Upper lobe of right lung (tissue), 1 donor: ENCODE results near the gene CCER1. TPM values are rescaled to one million over a fixed set of nuclear protein-coding genes. Genes with fewer than 3 reads are reported as not detected.

Source experiments
- ATAC-seq: fragments of 200-7000 bp; cut with Tn5 transposase; one replicate; pipeline ENCODE4 v1.9.1; 2020; ENCODE audit warnings: mild to moderate bottlenecking, moderate library complexity
- DNase-seq: peaks from one replicate; pipeline ENCODE4 v3.0.0-alpha.2; 2020
- H3K27ac ChIP-seq: fragments of 200-600 bp; one replicate; pipeline ENCODE4 v1.8.0; 2022
- H3K27me3 ChIP-seq: fragments of 200-600 bp; one replicate; pipeline ENCODE4 v1.8.0; 2022; ENCODE audit warnings: mild to moderate bottlenecking
- H3K36me3 ChIP-seq: fragments of 200-600 bp; one replicate; pipeline ENCODE4 v1.8.0; 2022
- H3K4me1 ChIP-seq: fragments of 200-600 bp; one replicate; pipeline ENCODE4 v1.8.0; 2022
- H3K4me3 ChIP-seq: fragments of 200-600 bp; one replicate; pipeline ENCODE4 v1.8.0; 2022; ENCODE audit warnings: mild to moderate bottlenecking
- H3K9me3 ChIP-seq: fragments of 200-600 bp; one replicate; pipeline ENCODE4 v1.8.0; 2022
- intact Hi-C: fragments of 100-400 bp; cut with DNase I; formaldehyde crosslinking; loops from one replicate; pipeline ENCODE4 v1.11.0; 2022
- total RNA-seq: library from RNA; stranded (reverse); fragmentation: NEBNext Ultra II Directional; extraction: Animal tissue kit (Norgen Biotek cat#: 25700); gene quantifications from one replicate; pipeline ENCODE4 v1.2.1, GENCODE V29; 2021
- TF ChIP-seq, protein P1 (sequence below): fragments of 200-600 bp; IDR thresholded peaks from one replicate; pipeline ENCODE4 v1.8.0; 2022; ENCODE audit warnings: antibody characterized with exemption
- donor health status: DM: no; HTN: yes; CAD: no; lungs with severe emphysema.

Gene CCER1
- total RNA-seq, 1 donor from 2014 or later: not detected

DNA sequence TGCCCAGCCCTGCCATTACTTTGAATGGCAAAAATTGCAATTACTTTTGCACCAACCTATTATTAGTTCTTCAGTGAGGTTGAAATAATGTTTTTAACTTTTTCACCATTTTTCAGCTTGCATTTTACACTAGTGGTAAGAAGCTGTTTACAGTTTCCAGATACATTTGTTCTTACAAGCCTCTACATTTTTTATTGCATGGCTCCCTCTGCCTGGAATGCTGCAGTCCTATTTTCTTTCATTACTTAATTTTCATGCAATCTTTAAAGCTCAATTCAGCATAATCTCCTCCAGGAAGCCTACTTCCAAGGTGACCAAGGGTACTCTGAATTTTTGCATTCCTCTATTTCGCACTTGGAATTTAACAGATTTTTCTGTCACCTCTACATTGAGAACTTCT, 33.4 kb downstream of the CCER1 start:
- no peak for ATAC-seq
- H3K27ac ChIP-seq: no peak overlapping the region
- no peak overlapping the region for H3K4me3 ChIP-seq
- H3K36me3 ChIP-seq: no peaks in the 10 kb centered on the region
- H3K4me1 ChIP-seq: peaks cover 4% of the 10 kb centered on the region
- H3K27me3 ChIP-seq: no peaks in the 10 kb centered on the region
- TF ChIP-seq, protein P1, sequence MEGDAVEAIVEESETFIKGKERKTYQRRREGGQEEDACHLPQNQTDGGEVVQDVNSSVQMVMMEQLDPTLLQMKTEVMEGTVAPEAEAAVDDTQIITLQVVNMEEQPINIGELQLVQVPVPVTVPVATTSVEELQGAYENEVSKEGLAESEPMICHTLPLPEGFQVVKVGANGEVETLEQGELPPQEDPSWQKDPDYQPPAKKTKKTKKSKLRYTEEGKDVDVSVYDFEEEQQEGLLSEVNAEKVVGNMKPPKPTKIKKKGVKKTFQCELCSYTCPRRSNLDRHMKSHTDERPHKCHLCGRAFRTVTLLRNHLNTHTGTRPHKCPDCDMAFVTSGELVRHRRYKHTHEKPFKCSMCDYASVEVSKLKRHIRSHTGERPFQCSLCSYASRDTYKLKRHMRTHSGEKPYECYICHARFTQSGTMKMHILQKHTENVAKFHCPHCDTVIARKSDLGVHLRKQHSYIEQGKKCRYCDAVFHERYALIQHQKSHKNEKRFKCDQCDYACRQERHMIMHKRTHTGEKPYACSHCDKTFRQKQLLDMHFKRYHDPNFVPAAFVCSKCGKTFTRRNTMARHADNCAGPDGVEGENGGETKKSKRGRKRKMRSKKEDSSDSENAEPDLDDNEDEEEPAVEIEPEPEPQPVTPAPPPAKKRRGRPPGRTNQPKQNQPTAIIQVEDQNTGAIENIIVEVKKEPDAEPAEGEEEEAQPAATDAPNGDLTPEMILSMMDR: no peak
- intact Hi-C loops: no loop called here
- H3K9me3 ChIP-seq: no peaks in the 10 kb centered on the region
- no peak for DNase-seq

DNA sequence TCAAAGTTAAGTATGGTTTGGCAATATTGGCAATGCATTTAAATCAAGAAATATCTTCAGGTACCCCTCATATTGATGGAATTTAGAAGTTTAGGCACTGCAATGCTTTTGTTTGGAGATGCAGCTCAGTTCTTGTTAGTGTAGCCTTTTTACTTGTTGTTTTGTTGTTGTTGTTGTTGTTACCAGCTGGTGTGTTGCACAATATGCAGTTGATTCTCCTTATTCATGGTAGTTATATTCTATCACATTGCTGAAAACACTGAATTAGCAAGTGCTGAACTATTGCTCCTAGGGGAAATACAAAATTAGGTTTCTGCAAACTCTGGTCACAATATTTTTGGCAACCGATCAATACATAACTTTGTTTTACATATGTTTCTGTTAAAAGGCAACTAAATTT, 34.8 kb downstream of the CCER1 start:
- intact Hi-C loops: no loop called here
- TF ChIP-seq, protein P1: no peak
- Histone ChIP-seq H3K4me3 (no peak overlapping the region), H3K4me1 (peaks cover 4% of the 10 kb centered on the region), H3K27ac (no peak overlapping the region), H3K27me3 (no peaks in the 10 kb centered on the region), H3K36me3 (no peaks in the 10 kb centered on the region), H3K9me3 (no peaks in the 10 kb centered on the region)
- ATAC-seq: no peak
- no peak for DNase-seq

DNA sequence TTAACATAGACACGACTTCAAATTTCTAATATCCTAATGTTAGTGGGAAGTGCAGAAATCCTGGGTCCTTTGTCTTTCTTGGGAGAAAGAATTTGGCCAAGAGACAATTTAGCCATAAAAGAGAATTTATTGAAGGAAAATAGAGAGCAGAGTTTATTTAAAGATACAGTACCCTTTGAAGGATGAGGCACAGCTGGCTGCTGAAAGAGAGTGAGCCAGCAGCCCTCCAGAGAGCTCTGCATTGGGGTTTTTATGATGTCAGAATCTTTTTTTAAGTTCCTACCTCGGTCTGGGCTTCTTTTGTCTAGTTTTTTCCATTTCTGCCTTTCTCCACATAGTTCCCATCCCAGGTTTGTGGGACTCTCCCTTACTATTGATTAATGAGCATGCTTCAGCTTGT, 37.5 kb downstream of the CCER1 start:
- Histone ChIP-seq H3K27ac (no peak overlapping the region), H3K27me3 (no peaks in the 10 kb centered on the region), H3K9me3 (no peaks in the 10 kb centered on the region), H3K4me1 (peaks cover 4% of the 10 kb centered on the region), H3K4me3 (no peak overlapping the region), H3K36me3 (no peaks in the 10 kb centered on the region)
- intact Hi-C loops: no loop called here
- ATAC-seq (no peak), DNase-seq (no peak)
- TF ChIP-seq, protein P1: no peak

DNA sequence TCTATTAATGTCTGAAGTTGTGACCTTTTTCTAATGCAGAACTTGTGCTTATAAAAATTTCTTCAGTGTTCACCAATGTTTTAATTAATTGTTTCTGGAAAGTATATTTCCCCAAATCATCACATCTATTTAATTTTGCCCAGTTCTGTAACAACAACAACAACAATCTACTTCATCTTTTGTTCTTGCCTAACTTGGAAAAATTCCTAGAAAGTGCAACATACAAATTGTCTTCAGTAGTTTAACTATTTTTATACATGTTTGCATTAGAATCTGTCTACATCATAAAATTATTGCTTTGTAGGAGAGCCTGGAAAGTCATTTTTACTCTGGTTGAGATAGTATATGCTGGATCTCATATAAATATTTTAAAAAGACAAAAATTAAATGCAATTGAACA, 38.5 kb downstream of the CCER1 start:
- H3K27ac ChIP-seq: no peak overlapping the region

DNA sequence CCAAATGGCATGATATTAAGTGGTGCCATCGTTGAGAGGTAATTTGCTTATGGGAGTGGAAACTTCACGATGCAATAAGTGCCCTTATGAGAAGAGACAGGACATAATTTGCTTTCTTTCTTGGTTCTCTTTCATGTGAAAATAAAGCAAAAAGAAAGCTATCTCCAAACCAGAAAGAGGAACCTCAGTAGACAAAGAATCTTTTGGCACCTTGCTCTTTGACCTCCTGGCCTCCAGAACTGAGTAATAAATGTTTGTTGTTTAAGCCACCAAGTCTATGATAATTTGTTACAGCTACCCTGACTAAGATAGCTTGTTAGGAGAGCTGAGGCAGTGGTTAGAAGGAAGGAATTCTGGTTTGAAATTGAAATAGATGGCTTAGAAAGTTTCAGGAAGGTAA, 39.6 kb downstream of the CCER1 start:
- TF ChIP-seq, protein P1: no peak
- H3K36me3 ChIP-seq: no peaks in the 10 kb centered on the region
- no peak for ATAC-seq

More for the DNA sequence above, 38.5 kb downstream of the CCER1 start:
- no peaks in the 10 kb centered on the region for H3K36me3 ChIP-seq
- intact Hi-C loops: no loop called here
- no peak overlapping the region for H3K4me3 ChIP-seq
- TF ChIP-seq, protein P1: no peak
- peaks cover under 1% of the 10 kb centered on the region for H3K4me1 ChIP-seq
- no peak for DNase-seq
- ATAC-seq: no peak
- no peaks in the 10 kb centered on the region for H3K9me3 ChIP-seq
- no peaks in the 10 kb centered on the region for H3K27me3 ChIP-seq

DNA sequence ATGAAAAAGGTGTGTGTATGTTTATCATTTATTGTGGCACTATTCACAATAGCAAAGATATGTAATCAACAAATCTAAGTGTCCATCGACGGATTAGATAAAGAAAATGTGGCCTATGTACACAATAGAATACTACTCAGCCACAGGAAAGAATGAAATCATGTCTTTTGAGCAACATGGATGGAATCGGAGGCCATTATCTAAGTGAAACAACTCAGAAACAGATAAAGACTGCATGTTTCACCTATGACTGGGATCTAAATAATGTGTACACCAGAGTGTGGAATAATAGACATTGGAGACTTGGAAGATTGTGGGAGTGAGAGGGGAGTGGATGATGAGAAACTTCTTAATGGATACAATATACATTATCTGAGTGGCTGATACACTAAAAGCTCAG, 44.0 kb downstream of the CCER1 start:
- intact Hi-C loops: no loop called here
- Histone ChIP-seq H3K4me3 (no peak overlapping the region), H3K27ac (no peak overlapping the region), H3K27me3 (no peaks in the 10 kb centered on the region), H3K4me1 (no peaks in the 10 kb centered on the region), H3K36me3 (no peaks in the 10 kb centered on the region), H3K9me3 (no peaks in the 10 kb centered on the region)
- TF ChIP-seq, protein P1: no peak
- ATAC-seq (no peak), DNase-seq (no peak)

More for the DNA sequence above, 39.6 kb downstream of the CCER1 start:
- intact Hi-C loops: no loop called here
- no peak overlapping the region for H3K4me3 ChIP-seq
- no peak for DNase-seq
- no peaks in the 10 kb centered on the region for H3K4me1 ChIP-seq
- no peaks in the 10 kb centered on the region for H3K9me3 ChIP-seq
- no peak overlapping the region for H3K27ac ChIP-seq
- no peaks in the 10 kb centered on the region for H3K27me3 ChIP-seq
